CD4-positive, alpha-beta T cell (primary cell): ENCODE data around the gene DDX1. TPM values are rescaled to one million over a fixed set of nuclear protein-coding genes. Genes with fewer than 3 reads are reported as not detected.

Experiments
- ATAC-seq: fragments of 200-7000 bp; cut with Tn5 transposase; one replicate; pipeline ENCODE4 v1.10.0; 2022; ENCODE audit warnings: mild to moderate bottlenecking; ENCODE audit not compliant: poor library complexity
- CTCF ChIA-PET: fragments of 350-600 bp; sonication (Branson Sonifier 250); formaldehyde crosslinking; loops from one replicate; lab custom pipeline; 2021; ENCODE audit warnings: antibody characterized with exemption, inconsistent platforms; lab: Charles Lee
- POLR2A ChIA-PET: fragments of 350-600 bp; sonication (Branson Sonifier 250); formaldehyde crosslinking; loops from one replicate; lab custom pipeline; 2021; ENCODE audit warnings: antibody characterized with exemption, inconsistent platforms; lab: Charles Lee
- DNase-seq, 14 experiments: peaks; one replicate each; pipeline ENCODE4 v3.0.0-alpha.2; 2013 to 2020; ENCODE audit warnings: mixed read lengths in 2 of 14
- H3K27ac ChIP-seq, 2 donors: one replicate each; pipeline versions ENCODE4 v1.5.1 to v1.7.0; 2013; ENCODE audit warnings: low read length in 2 of 2, low read depth in 1 of 2, mild to moderate bottlenecking in 1 of 2
- H3K27me3 ChIP-seq, 2 experiments: 1 replicate in 1 of 2; 2 replicates in 1 of 2; pipeline versions ENCODE4 v1.6.1 to v1.7.0; 2013; ENCODE audit warnings: low read length in 2 of 2, control low read depth in 1 of 2, mild to moderate bottlenecking in 1 of 2, moderate library complexity in 1 of 2; ENCODE audit not compliant: insufficient read depth in 2 of 2, control insufficient read depth in 1 of 2
- H3K36me3 ChIP-seq: one replicate; pipeline ENCODE4 v1.6.1; 2013; ENCODE audit warnings: low read length, control low read depth; ENCODE audit not compliant: insufficient read depth
- H3K4me1 ChIP-seq: one replicate; pipeline ENCODE4 v1.6.1; 2013; ENCODE audit warnings: low read length, control low read depth; ENCODE audit not compliant: insufficient read depth
- H3K4me3 ChIP-seq: one replicate; pipeline ENCODE4 v1.5.1; 2013; ENCODE audit warnings: mild to moderate bottlenecking, low read length, moderate library complexity
- H3K9me3 ChIP-seq, 2 experiments: 1 replicate in 1 of 2; 2 replicates in 1 of 2; pipeline versions ENCODE4 v1.6.1 to v1.7.0; 2013; ENCODE audit warnings: low read length in 2 of 2, mild to moderate bottlenecking in 2 of 2, control low read depth in 1 of 2, moderate library complexity in 1 of 2; ENCODE audit not compliant: control insufficient read depth in 1 of 2, insufficient read depth in 1 of 2
- H3K27ac Mint-ChIP-seq: one replicate; pipeline ENCODE4 v1.8.0; 2020; ENCODE audit warnings: mixed read lengths
- H3K27me3 Mint-ChIP-seq: one replicate; pipeline ENCODE4 v1.8.0; 2021; ENCODE audit warnings: mixed read lengths
- H3K36me3 Mint-ChIP-seq: one replicate; pipeline ENCODE4 v1.8.0; 2021; ENCODE audit warnings: low read depth, mixed read lengths
- H3K4me1 Mint-ChIP-seq: one replicate; pipeline ENCODE4 v1.8.0; 2021; ENCODE audit warnings: low read depth, mixed read lengths
- H3K4me3 Mint-ChIP-seq: one replicate; pipeline ENCODE4 v1.8.0; 2020; ENCODE audit warnings: mild to moderate bottlenecking, mixed read lengths
- H3K9me3 Mint-ChIP-seq: one replicate; pipeline ENCODE4 v1.8.0; 2020; ENCODE audit warnings: mixed read lengths
- intact Hi-C, 2 experiments: fragments of 100-400 bp; cut with DNase I in 1 of 2; cut with micrococcal nuclease in 1 of 2; formaldehyde crosslinking; loops; one replicate each; pipeline versions ENCODE4 v1.15.1 to v1.9.0; 2023 to 2025; cut with DNase I, micrococcal nuclease
- total RNA-seq, 174 experiments: library from RNA in 2 of 174; stranded (reverse) in 2 of 174; gene quantifications; one replicate each; pipeline ENCODE4 v1.2.3 and lab custom pipeline; 2021 to 2026
- TF ChIP-seq, protein P1 (sequence below): fragments of 200-600 bp; IDR thresholded peaks from one replicate; pipeline ENCODE4 v1.8.0; 2022; ENCODE audit warnings: antibody characterized with exemption, mild to moderate bottlenecking

The DDX1 gene
- total RNA-seq, 2 experiments from 2014 or later, result 48.8 to 50.1 TPM

DNA sequence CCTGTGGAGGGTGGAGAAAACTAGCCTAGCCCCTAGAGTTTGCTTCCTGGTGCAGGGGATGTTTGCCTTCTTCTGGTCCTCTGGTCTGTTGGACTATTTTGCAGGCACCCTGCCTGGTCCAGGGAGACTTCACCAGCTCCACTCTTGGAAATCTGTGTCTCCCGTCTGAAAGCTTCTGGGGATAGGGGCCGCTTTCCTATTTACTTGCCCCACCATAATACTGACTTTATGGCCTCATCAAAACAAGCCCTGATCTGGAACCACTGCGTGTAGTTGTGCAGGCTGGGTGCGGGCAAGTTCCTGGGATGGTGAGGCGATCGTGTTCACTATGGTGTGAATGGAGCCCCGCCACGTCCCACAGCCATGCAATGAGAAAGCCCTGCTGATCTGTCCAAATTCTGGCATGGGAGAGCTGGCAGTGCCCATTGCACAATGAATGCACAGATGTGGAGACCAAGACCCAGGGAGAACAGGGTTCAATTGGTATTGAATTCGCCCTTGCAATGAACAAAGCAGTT is 74.3 kb downstream of the DDX1 start:
- no peaks in the 10 kb centered on the region for H3K36me3 Mint-ChIP-seq

DNA sequence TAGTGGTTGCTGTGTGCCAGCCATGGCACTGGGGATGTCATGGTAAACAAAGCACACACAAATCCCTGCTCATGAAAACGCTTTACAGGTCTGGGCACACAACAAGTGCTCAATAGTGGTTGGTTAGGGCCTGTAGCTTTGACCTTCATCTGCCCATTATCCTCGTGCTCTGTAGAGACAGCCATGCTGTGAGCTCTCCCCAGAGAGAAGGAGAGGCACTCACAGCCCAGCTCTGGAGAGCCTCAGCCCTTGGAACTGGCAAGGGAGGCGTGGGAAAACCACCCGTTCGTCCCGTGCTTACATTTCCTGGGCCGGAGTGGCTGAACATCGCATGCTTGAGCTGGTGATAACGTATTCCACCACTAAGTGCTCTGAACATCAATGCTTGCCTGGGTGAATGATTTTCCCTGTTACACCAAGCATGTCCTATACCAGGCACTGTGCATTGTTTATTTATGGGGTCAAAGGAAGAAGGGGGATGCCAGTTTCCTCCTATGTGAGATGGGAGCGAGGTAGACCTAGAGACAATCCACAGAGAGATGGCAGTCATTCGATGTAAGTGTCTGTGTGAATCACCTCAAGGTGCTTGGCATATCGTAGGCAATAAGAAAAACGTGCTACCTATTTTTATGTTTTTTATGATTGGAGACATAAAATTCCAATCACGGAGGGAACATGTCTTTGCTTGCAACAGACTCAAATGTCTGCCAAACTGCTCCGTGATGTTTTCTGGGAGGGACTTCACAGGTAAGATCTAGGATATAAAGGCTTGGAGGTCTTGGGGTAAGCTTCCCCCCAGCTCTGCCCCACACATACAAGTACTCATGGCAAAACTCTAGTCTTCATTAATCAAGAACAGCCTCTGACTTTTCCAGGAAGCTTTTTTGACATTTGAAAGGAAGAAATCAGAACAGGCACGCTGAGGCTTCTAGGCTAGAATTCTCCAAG is 75.5 kb downstream of the DDX1 start:
- ATAC-seq (no peak), DNase-seq (no peak)
- peaks cover 0 to 3% of the 10 kb centered on the region in 2 experiments for H3K27me3 ChIP-seq
- H3K4me1 ChIP-seq, result no peaks in the 10 kb centered on the region
- H3K4me3 Mint-ChIP-seq, result no peak overlapping the region
- TF ChIP-seq, protein P1, sequence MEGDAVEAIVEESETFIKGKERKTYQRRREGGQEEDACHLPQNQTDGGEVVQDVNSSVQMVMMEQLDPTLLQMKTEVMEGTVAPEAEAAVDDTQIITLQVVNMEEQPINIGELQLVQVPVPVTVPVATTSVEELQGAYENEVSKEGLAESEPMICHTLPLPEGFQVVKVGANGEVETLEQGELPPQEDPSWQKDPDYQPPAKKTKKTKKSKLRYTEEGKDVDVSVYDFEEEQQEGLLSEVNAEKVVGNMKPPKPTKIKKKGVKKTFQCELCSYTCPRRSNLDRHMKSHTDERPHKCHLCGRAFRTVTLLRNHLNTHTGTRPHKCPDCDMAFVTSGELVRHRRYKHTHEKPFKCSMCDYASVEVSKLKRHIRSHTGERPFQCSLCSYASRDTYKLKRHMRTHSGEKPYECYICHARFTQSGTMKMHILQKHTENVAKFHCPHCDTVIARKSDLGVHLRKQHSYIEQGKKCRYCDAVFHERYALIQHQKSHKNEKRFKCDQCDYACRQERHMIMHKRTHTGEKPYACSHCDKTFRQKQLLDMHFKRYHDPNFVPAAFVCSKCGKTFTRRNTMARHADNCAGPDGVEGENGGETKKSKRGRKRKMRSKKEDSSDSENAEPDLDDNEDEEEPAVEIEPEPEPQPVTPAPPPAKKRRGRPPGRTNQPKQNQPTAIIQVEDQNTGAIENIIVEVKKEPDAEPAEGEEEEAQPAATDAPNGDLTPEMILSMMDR, result no peak
- ChIA-PET CTCF (no interaction called here), POLR2A (no interaction called here)
- intact Hi-C loops, result no loop called here
- no peaks in the 10 kb centered on the region for H3K9me3 ChIP-seq
- no peaks in the 10 kb centered on the region for H3K36me3 Mint-ChIP-seq
- no peaks in the 10 kb centered on the region for H3K4me1 Mint-ChIP-seq
- H3K36me3 ChIP-seq, result no peaks in the 10 kb centered on the region
- H3K27ac Mint-ChIP-seq, result no peak overlapping the region
- H3K9me3 Mint-ChIP-seq, result no peaks in the 10 kb centered on the region
- H3K27me3 Mint-ChIP-seq, result peaks cover 13% of the 10 kb centered on the region
- H3K27ac ChIP-seq, result no peak overlapping the region
- H3K4me3 ChIP-seq, result no peak overlapping the region

More for the DNA sequence above, 74.3 kb downstream of the DDX1 start:
- Histone ChIP-seq H3K9me3 (no peaks in the 10 kb centered on the region), H3K4me1 (no peaks in the 10 kb centered on the region), H3K36me3 (no peaks in the 10 kb centered on the region), H3K27me3 (peaks cover 0 to 3% of the 10 kb centered on the region in 2 experiments), H3K27ac (no peak overlapping the region), H3K4me3 (no peak overlapping the region)
- H3K4me1 Mint-ChIP-seq, result no peaks in the 10 kb centered on the region
- ChIA-PET CTCF (interaction anchor here (0.5 kb wide), 1 partner anchor 78 kb away, joined by 3 read pairs; no protein-coding TSS in a partner anchor), POLR2A (no interaction called here)
- intact Hi-C loops, result no loop called here
- DNase-seq (no peak), ATAC-seq (no peak)
- H3K27me3 Mint-ChIP-seq, result peaks cover 11% of the 10 kb centered on the region
- H3K9me3 Mint-ChIP-seq, result no peaks in the 10 kb centered on the region
- no peak overlapping the region for H3K27ac Mint-ChIP-seq
- H3K4me3 Mint-ChIP-seq, result no peak overlapping the region
- TF ChIP-seq, protein P1, result no peak

DNA sequence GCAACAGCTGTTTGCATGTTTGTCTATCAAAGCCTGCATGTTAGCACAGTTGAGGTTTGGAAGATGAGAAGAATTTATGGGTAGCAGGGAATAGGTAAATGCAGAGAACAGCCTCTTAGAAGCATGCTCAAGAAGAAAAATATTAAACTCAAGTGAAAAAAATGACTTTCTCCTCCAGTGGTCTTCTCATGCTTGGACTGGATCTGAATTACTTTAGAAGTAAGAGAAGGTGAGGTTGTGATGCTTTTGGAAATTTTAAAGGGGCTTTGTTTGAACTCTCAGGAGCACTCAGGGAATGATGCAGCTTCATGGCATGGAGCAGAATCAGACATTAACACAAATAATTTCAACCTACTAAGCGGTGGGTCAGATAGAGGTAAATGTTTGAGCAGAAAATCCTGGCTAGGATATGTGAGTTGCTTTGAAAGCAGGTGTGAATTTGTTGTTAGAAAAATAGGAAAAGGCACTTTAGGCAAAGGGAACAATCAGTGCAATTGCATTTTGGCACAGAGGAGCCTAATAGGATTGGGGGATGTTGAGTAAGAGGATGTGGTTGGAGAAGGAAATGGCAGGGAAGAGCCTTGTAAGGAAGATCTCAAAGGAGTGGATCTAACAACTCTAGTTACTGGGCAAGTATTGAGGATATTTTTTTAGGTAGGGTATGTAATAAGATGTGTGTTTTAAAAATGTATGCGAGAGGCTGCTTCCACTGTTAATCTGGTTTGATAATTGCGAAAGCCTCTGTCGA is 76.3 kb downstream of the DDX1 start:
- TF ChIP-seq, protein P1, result no peak
- Histone ChIP-seq H3K4me1 (no peaks in the 10 kb centered on the region), H3K27me3 (peaks cover 2 to 3% of the 10 kb centered on the region in 2 experiments), H3K27ac (no peak overlapping the region), H3K36me3 (no peaks in the 10 kb centered on the region), H3K9me3 (no peaks in the 10 kb centered on the region), H3K4me3 (no peak overlapping the region)
- CTCF ChIA-PET, result no interaction called here
- POLR2A ChIA-PET, result no interaction called here
- DNase-seq (no peak), ATAC-seq (no peak)
- Mint-ChIP-seq H3K4me3 (no peak overlapping the region), H3K9me3 (no peaks in the 10 kb centered on the region), H3K27ac (no peak overlapping the region), H3K27me3 (peaks cover 21% of the 10 kb centered on the region), H3K36me3 (no peaks in the 10 kb centered on the region), H3K4me1 (no peaks in the 10 kb centered on the region)
- intact Hi-C loops, result no loop called here
